K562 (cell line): ENCODE results near the gene WFDC2. TPM values are rescaled to one million over a fixed set of nuclear protein-coding genes. Genes with fewer than 3 reads are reported as not detected.

Experiments
- CAMTA2 ChIP-seq: fragments of 250-450 bp; sonication (Bioruptor Pico); conservative IDR thresholded peaks from 2 replicates; pipeline ENCODE4 v1.5.1; 2022
- KLF13 ChIP-seq: fragments of 450-650 bp; IDR thresholded peaks from 2 replicates; pipeline ENCODE4 v1.6.1; 2016; ENCODE audit warnings: missing genetic modification characterization, low read depth, mild to moderate bottlenecking, missing compliant biosample characterization, moderate library complexity, borderline replicate concordance
- MAFF ChIP-seq: IDR thresholded peaks from 2 replicates; pipeline ENCODE4 v1.6.1; 2012; ENCODE audit warnings: low read length, improper control_type of control experiment
- MCM2 ChIP-seq: fragments of 450-650 bp; IDR thresholded peaks from 2 replicates; pipeline ENCODE4 v1.6.1; 2017; ENCODE audit warnings: low read depth, mild to moderate bottlenecking
- MCM3 ChIP-seq: fragments of 450-650 bp; IDR thresholded peaks from 2 replicates; pipeline ENCODE4 v1.6.1; 2016
- PTRF ChIP-seq: fragments of 450-650 bp; IDR thresholded peaks from 2 replicates; pipeline ENCODE4 v1.6.1; 2016; ENCODE audit warnings: mild to moderate bottlenecking, missing genetic modification characterization, missing compliant biosample characterization
- SETDB1 ChIP-seq: IDR thresholded peaks from one replicate; pipeline ENCODE4 v1.6.1; 2012; ENCODE audit warnings: low read length, control low read depth, inconsistent platforms
- SRF ChIP-seq, 2 experiments: fragments of 250-450, 450-650 bp in 1 of 2; sonication (Bioruptor Pico) in 1 of 2; sonication (generic) in 1 of 2; formaldehyde crosslinking; IDR thresholded peaks; 2 replicates each; pipeline versions ENCODE4 v1.5.0 to v1.5.1; 2020 to 2022; ENCODE audit warnings: mild to moderate bottlenecking in 1 of 2, missing genetic modification reagents in 1 of 2
- TCF7 ChIP-seq: sonication (generic); IDR thresholded peaks from 2 replicates; pipeline ENCODE4 v1.6.1; 2016; ENCODE audit warnings: antibody characterized with exemption, borderline replicate concordance
- ZFPM2 ChIP-seq: fragments of 250-450 bp; sonication (Bioruptor Pico); IDR thresholded peaks from 2 replicates; pipeline ENCODE4 v1.5.1; 2022; ENCODE audit warnings: mild to moderate bottlenecking
- ZKSCAN3 ChIP-seq: fragments of 250-450 bp; sonication (Bioruptor Pico); IDR thresholded peaks from 2 replicates; pipeline ENCODE4 v1.4.0; 2020
- ZNF274 ChIP-seq: IDR thresholded peaks from 2 replicates; pipeline ENCODE4 v1.6.1; 2011; ENCODE audit warnings: low read depth, mild to moderate bottlenecking, low read length, moderate library complexity, borderline replicate concordance
- ZNF354B ChIP-seq: fragments of 250-450 bp; sonication (Bioruptor Pico); IDR thresholded peaks from 2 replicates; pipeline ENCODE4 v1.4.0; 2020
- polyA plus RNA-seq, 8 experiments: library from polyadenylated mRNA; depleted of rRNA in 4 of 8; stranded (reverse) in 5 of 8; unstranded in 3 of 8; fragments of >200 nt; fragmentation: Nextera tagmentation in 2 of 8; fragmentation: Illumina TruSeq in 1 of 8; extraction: Ambion mirVana in 2 of 8; extraction: Trizol in 1 of 8; gene quantifications; 2 replicates each; pipeline versions ENCODE4 v1.2.1 to v1.2.3, GENCODE V29; 2011 to 2014; ENCODE audit warnings: inconsistent platforms in 1 of 8, missing spikeins in 1 of 8
- total RNA-seq, 7 experiments: library from RNA; depleted of rRNA in 6 of 7; stranded (reverse); fragments of >200 nt in 6 of 7; fragmentation: Illumina TruSeq in 2 of 7; extraction: Trizol in 2 of 7; gene quantifications; 2 replicates each; pipeline versions ENCODE4 v1.2.1 to v1.2.3, GENCODE V29; 2011 to 2021; ENCODE audit warnings: low replicate concordance in 1 of 7
- TF ChIP-seq, protein P1 (sequence below): sonication (generic); formaldehyde crosslinking; IDR thresholded peaks from 2 replicates; pipeline ENCODE4 v1.5.0; 2020; ENCODE audit warnings: missing genetic modification reagents
- TF ChIP-seq, protein P2 (sequence below), 2 experiments: fragments of 450-650 bp; conservative IDR thresholded peaks; 2 replicates each; pipeline ENCODE4 v1.6.1; 2017; ENCODE audit warnings: mild to moderate bottlenecking in 2 of 2, moderate library complexity in 2 of 2
- TF ChIP-seq, protein P3 (sequence below), 2 experiments: IDR thresholded peaks in 1 of 2; conservative IDR thresholded peaks in 1 of 2; 2 replicates each; pipeline ENCODE4 v1.6.1; 2016; ENCODE audit warnings: low read depth in 2 of 2, mild to moderate bottlenecking in 1 of 2, missing compliant biosample characterization in 1 of 2, missing genetic modification characterization in 1 of 2, moderate library complexity in 1 of 2
- TF ChIP-seq, protein P4 (sequence below): fragments of 450-650 bp; formaldehyde crosslinking; IDR thresholded peaks from 2 replicates; pipeline ENCODE4 v1.4.0; 2022; ENCODE audit warnings: missing genetic modification characterization
- TF ChIP-seq, protein P5 (sequence below): fragments of 450-650 bp; IDR thresholded peaks from 2 replicates; pipeline ENCODE4 v1.7.1; 2018; ENCODE audit warnings: mild to moderate bottlenecking, low read depth; ENCODE audit not compliant: partially characterized antibody

The WFDC2 gene
- total and polyA plus RNA-seq, 9 of the 15 experiments (the other 6 are each of a cell fraction or from before 2014, with no cell fraction given), result not detected

DNA sequence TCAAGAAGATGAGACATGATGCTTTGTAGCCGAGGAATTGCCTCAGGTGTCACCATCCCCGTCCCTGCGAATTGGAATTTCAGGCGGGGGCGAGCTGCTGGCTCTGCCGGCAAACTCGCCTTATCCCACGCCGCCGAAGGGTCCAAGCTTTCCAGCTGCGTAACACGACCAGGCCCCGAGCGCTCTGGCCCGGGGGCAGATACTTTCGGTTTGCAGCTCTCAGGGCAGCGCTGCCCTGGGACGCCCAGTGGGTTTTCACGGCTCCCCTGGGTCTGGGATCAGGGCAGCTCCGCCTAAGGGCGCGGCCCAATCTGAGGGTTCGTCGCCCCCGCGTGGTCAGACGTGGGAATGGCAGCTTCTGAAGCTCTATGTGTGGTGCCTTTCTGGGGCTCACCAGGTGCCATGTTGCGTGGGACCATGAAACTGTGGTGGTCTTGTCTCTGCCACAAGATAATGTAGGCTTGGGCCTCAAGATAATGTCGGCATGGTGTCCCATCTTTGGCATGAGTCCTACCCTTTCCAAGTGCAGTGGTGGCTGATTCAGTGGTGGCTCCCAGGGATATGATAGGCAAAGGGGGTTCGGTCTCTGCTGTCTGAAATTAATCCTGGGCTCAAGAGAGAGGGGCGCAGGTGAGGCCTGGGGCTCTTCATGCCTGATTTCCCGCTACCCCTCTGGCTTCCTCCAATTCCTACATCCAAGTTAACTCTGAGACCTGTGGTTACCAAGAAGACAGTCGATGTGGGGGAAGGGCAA is 32.6 kb upstream of the WFDC2 start (continued):
- TF ChIP-seq, protein P1, sequence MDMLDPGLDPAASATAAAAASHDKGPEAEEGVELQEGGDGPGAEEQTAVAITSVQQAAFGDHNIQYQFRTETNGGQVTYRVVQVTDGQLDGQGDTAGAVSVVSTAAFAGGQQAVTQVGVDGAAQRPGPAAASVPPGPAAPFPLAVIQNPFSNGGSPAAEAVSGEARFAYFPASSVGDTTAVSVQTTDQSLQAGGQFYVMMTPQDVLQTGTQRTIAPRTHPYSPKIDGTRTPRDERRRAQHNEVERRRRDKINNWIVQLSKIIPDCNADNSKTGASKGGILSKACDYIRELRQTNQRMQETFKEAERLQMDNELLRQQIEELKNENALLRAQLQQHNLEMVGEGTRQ (CRISPR knock-in tag), result no peak
- no peak for TF ChIP-seq PTRF
- no peak for TF ChIP-seq MCM2
- no peak for TF ChIP-seq CAMTA2 (CRISPR knock-in tag)
- TF ChIP-seq, protein P2, sequence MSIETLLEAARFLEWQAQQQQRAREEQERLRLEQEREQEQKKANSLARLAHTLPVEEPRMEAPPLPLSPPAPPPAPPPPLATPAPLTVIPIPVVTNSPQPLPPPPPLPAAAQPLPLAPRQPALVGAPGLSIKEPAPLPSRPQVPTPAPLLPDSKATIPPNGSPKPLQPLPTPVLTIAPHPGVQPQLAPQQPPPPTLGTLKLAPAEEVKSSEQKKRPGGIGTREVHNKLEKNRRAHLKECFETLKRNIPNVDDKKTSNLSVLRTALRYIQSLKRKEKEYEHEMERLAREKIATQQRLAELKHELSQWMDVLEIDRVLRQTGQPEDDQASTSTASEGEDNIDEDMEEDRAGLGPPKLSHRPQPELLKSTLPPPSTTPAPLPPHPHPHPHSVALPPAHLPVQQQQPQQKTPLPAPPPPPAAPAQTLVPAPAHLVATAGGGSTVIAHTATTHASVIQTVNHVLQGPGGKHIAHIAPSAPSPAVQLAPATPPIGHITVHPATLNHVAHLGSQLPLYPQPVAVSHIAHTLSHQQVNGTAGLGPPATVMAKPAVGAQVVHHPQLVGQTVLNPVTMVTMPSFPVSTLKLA (conservative IDR thresholded peaks at IDR 0.05), result no peak
- TF ChIP-seq MCM3, result no peak
- TF ChIP-seq ZFPM2 (CRISPR knock-in tag), result no peak
- no peak for TF ChIP-seq ZNF354B (CRISPR knock-in tag)
- TF ChIP-seq MAFF, result no peak
- no peak for TF ChIP-seq SETDB1
- TF ChIP-seq, protein P3, sequence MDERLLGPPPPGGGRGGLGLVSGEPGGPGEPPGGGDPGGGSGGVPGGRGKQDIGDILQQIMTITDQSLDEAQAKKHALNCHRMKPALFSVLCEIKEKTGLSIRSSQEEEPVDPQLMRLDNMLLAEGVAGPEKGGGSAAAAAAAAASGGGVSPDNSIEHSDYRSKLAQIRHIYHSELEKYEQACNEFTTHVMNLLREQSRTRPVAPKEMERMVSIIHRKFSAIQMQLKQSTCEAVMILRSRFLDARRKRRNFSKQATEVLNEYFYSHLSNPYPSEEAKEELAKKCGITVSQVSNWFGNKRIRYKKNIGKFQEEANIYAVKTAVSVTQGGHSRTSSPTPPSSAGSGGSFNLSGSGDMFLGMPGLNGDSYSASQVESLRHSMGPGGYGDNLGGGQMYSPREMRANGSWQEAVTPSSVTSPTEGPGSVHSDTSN (CRISPR knock-in tag; IDR thresholded peaks at IDR 0.05; ENCODE audit: low read depth), result no peak
- TF ChIP-seq, protein P3 (tag; conservative IDR thresholded peaks at IDR 0.05; ENCODE audit: low read depth), result no peak
- TF ChIP-seq, protein P4, sequence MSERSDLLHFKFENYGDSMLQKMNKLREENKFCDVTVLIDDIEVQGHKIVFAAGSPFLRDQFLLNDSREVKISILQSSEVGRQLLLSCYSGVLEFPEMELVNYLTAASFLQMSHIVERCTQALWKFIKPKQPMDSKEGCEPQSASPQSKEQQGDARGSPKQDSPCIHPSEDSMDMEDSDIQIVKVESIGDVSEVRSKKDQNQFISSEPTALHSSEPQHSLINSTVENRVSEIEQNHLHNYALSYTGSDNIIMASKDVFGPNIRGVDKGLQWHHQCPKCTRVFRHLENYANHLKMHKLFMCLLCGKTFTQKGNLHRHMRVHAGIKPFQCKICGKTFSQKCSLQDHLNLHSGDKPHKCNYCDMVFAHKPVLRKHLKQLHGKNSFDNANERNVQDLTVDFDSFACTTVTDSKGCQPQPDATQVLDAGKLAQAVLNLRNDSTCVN (CRISPR knock-in tag), result no peak
- no peak for TF ChIP-seq ZNF274
- no peak for TF ChIP-seq TCF7
- TF ChIP-seq KLF13, result no peak
- no peak for TF ChIP-seq ZKSCAN3 (CRISPR knock-in tag)
- TF ChIP-seq, protein P5, sequence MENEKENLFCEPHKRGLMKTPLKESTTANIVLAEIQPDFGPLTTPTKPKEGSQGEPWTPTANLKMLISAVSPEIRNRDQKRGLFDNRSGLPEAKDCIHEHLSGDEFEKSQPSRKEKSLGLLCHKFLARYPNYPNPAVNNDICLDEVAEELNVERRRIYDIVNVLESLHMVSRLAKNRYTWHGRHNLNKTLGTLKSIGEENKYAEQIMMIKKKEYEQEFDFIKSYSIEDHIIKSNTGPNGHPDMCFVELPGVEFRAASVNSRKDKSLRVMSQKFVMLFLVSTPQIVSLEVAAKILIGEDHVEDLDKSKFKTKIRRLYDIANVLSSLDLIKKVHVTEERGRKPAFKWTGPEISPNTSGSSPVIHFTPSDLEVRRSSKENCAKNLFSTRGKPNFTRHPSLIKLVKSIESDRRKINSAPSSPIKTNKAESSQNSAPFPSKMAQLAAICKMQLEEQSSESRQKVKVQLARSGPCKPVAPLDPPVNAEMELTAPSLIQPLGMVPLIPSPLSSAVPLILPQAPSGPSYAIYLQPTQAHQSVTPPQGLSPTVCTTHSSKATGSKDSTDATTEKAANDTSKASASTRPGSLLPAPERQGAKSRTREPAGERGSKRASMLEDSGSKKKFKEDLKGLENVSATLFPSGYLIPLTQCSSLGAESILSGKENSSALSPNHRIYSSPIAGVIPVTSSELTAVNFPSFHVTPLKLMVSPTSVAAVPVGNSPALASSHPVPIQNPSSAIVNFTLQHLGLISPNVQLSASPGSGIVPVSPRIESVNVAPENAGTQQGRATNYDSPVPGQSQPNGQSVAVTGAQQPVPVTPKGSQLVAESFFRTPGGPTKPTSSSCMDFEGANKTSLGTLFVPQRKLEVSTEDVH, result no peak
- peak in 1 of 2 experiments; percentile 39; a peak in 1 of 4 replicates for TF ChIP-seq SRF (CRISPR knock-in tag; IDR thresholded peaks at IDR 0.05)
